BE2C (cell line): ENCODE measurements around the gene PGLYRP1. TPM values are rescaled to one million over a fixed set of nuclear protein-coding genes. Genes with fewer than 3 reads are reported as not detected.

ENCODE experiments used
- DNase-seq: peaks from one replicate; pipeline ENCODE4 v3.0.0-alpha.2; 2020
- H3K27me3 ChIP-seq: fragments of 250-450 bp; sonication (Bioruptor Pico); 2 replicates; pipeline ENCODE4 v1.5.1; 2020; ENCODE audit warnings: mild to moderate bottlenecking
- H3K36me3 ChIP-seq: fragments of 250-450 bp; sonication (Bioruptor Pico); 2 replicates; pipeline ENCODE4 v1.5.1; 2020; ENCODE audit warnings: mild to moderate bottlenecking
- H3K4me1 ChIP-seq: fragments of 250-450 bp; sonication (Bioruptor Pico); 2 replicates; pipeline ENCODE4 v1.5.1; 2020
- H3K4me3 ChIP-seq: 2 replicates; pipeline ENCODE4 v1.5.1; 2011; ENCODE audit warnings: low read depth, low read length
- H3K9me3 ChIP-seq: fragments of 250-450 bp; sonication (Bioruptor Pico); 2 replicates; pipeline ENCODE4 v1.5.1; 2020
- CTCF ChIP-seq: IDR thresholded peaks from 2 replicates; pipeline ENCODE4 v1.5.1; 2012; ENCODE audit warnings: mild to moderate bottlenecking, low read depth, low read length
- polyA plus RNA-seq: library from polyadenylated mRNA; unstranded; fragments of >200 nt; gene quantifications from one replicate; pipeline ENCODE4 v1.2.1, GENCODE V29; 2012; ENCODE audit warnings: low read depth, missing spikeins; ENCODE audit not compliant: insufficient read length, insufficient read depth

The PGLYRP1 gene
- not detected for polyA plus RNA-seq

GRCh38 chr19:46022431-46023310 lies at the start of gene PGLYRP1:
TSS of gene PGLYRP1 (minus strand) at chr19:46023053. CDS start at chr19:46023021, 32 bp downstream.
- H3K4me1 ChIP-seq, result no peaks in the 10 kb centered on the region
- no peaks in the 10 kb centered on the region for H3K9me3 ChIP-seq
- H3K27me3 ChIP-seq, result peaks cover 10% of the 10 kb centered on the region
- no peak within 1 kb of the TSS for H3K4me3 ChIP-seq
- DNase-seq, result no peak
- no peak for TF ChIP-seq CTCF
- H3K36me3 ChIP-seq, result no peaks in the 10 kb centered on the region

- no peaks in the 10 kb centered on the region for H3K36me3 ChIP-seq
- H3K27me3 ChIP-seq, result peaks cover 74% of the 10 kb centered on the region
- no peak for TF ChIP-seq CTCF
- no peak overlapping the region for H3K4me3 ChIP-seq
- no peaks in the 10 kb centered on the region for H3K4me1 ChIP-seq
- no peak for DNase-seq
- no peaks in the 10 kb centered on the region for H3K9me3 ChIP-seq
These were observed 47.0 kb upstream of the PGLYRP1 start for GRCh38 chr19:46069806-46070341.

- Histone ChIP-seq H3K27me3 (peaks cover 64% of the 10 kb centered on the region), H3K9me3 (no peaks in the 10 kb centered on the region), H3K4me3 (no peak overlapping the region), H3K4me1 (no peaks in the 10 kb centered on the region), H3K36me3 (no peaks in the 10 kb centered on the region)
- no peak for TF ChIP-seq CTCF
- no peak for DNase-seq
These were observed 45.7 kb upstream of the PGLYRP1 start for GRCh38 chr19:46068345-46069258.

GRCh38 chr19:46067691-46068090 lies 44.8 kb upstream of the PGLYRP1 start:
- Histone ChIP-seq H3K9me3 (no peaks in the 10 kb centered on the region), H3K4me1 (no peaks in the 10 kb centered on the region), H3K27me3 (peaks cover 67% of the 10 kb centered on the region), H3K36me3 (no peaks in the 10 kb centered on the region), H3K4me3 (no peak overlapping the region)
- DNase-seq, result no peak
- no peak for TF ChIP-seq CTCF

- no peak for TF ChIP-seq CTCF
- DNase-seq, result no peak
- H3K9me3 ChIP-seq, result no peaks in the 10 kb centered on the region
- H3K4me1 ChIP-seq, result no peaks in the 10 kb centered on the region
- H3K27me3 ChIP-seq, result peaks cover 68% of the 10 kb centered on the region
- no peaks in the 10 kb centered on the region for H3K36me3 ChIP-seq
- no peak overlapping the region for H3K4me3 ChIP-seq
These were observed 43.6 kb upstream of the PGLYRP1 start for GRCh38 chr19:46066471-46066870.
